HepG2 (cell line): ENCODE measurements around the gene CLEC20A. TPM values are rescaled to one million over a fixed set of nuclear protein-coding genes. Genes with fewer than 3 reads are reported as not detected.
"Not testable (repeated sequence)": the region's sequence is repeated elsewhere in the genome, so short reads cannot be mapped to it uniquely, and the experiment has no call there.

Experiments
- ATAC-seq: fragments of 200-7000 bp; cut with Tn5 transposase; 3 replicates; pipeline ENCODE4 v1.9.1; 2020; ENCODE audit warnings: mild to moderate bottlenecking, moderate library complexity
- BruUV-seq: library from RNA; stranded (reverse); fragments of 400-500 nt; replicated peaks from 2 replicates; lab custom pipeline; 2021; lab: Mats Ljungman, UMichigan
- CTCF ChIA-PET: fragments of 300-600 bp; formaldehyde crosslinking; extraction: SDS; loops from one replicate; lab custom pipeline; 2021; ENCODE audit warnings: low total read pairs, inconsistent platforms, low intra/inter-chr PET ratio; lab: Yijun Ruan, JAX
- POLR2A ChIA-PET: fragments of 350-600 bp; sonication (Branson Sonifier 250); formaldehyde crosslinking; loops from one replicate; lab custom pipeline; 2020; ENCODE audit warnings: antibody characterized with exemption, inconsistent platforms; lab: Yijun Ruan, JAX
- DNase-seq: peaks from one replicate; pipeline ENCODE4 v3.0.0-alpha.2; 2015; ENCODE audit warnings: low spot score
- FAIRE-seq: peaks from 3 replicates; lab custom pipeline; 2011; peaks lifted over from hg19 to GRCh38; lab: Jason Lieb, UNC
- H2AFZ ChIP-seq: one replicate; pipeline ENCODE4 v1.6.1; 2011; ENCODE audit warnings: low read length, inconsistent platforms
- H3K27ac ChIP-seq: fragments of 300-600 bp; 3 replicates; pipeline ENCODE4 v1.8.0; 2011; ENCODE audit warnings: mixed run types, mild to moderate bottlenecking, mixed read lengths, low read length, inconsistent platforms; ENCODE audit not compliant: insufficient read depth; ENCODE audit errors: extremely low read length
- H3K27me3 ChIP-seq, 2 experiments: fragments of 200-600 bp in 1 of 2; 2 replicates in 1 of 2; 3 replicates in 1 of 2; pipeline versions ENCODE4 v1.6.0 to v1.8.0; 2011; ENCODE audit warnings: low read length in 2 of 2, mild to moderate bottlenecking in 2 of 2, moderate library complexity in 2 of 2, inconsistent platforms in 1 of 2; ENCODE audit not compliant: insufficient read depth in 2 of 2, control insufficient read depth in 1 of 2
- H3K36me3 ChIP-seq, 2 experiments: fragments of 200-600 bp in 1 of 2; replicated peaks in 1 of 2; 2 replicates in 1 of 2; 3 replicates in 1 of 2; pipeline versions ENCODE4 v1.5.1 to v1.8.0; 2011; ENCODE audit warnings: low read length in 2 of 2, inconsistent platforms in 1 of 2; ENCODE audit not compliant: insufficient read depth in 2 of 2, control insufficient read depth in 1 of 2
- H3K4me1 ChIP-seq: 2 replicates; pipeline ENCODE4 v1.5.1; 2012; ENCODE audit warnings: low read length, inconsistent platforms; ENCODE audit not compliant: insufficient read depth
- H3K4me2 ChIP-seq: 2 replicates; pipeline ENCODE4 v1.6.0; 2011; ENCODE audit warnings: low read depth, low read length, inconsistent platforms
- H3K4me3 ChIP-seq, 3 experiments: fragments of 200-600 bp in 1 of 3; sonication (generic), shearing (Covaris generic) in 1 of 3; replicated peaks in 1 of 3; 2 replicates each; pipeline ENCODE4 v1.5.1; 2011 to 2016; ENCODE audit warnings: low read length in 3 of 3, inconsistent platforms in 2 of 3, low read depth in 2 of 3, mild to moderate bottlenecking in 2 of 3, control low read depth in 1 of 3, mixed read lengths in 1 of 3; ENCODE audit not compliant: insufficient read depth in 1 of 3
- H3K79me2 ChIP-seq: one replicate; pipeline ENCODE4 v1.6.1; 2011; ENCODE audit warnings: low read length, inconsistent platforms; ENCODE audit not compliant: insufficient read depth
- H3K9ac ChIP-seq: 2 replicates; pipeline ENCODE4 v1.6.0; 2011; ENCODE audit warnings: mild to moderate bottlenecking, low read depth, low read length, inconsistent platforms; ENCODE audit not compliant: insufficient read depth
- H3K9me3 ChIP-seq: 2 replicates; pipeline ENCODE4 v1.5.1; 2012; ENCODE audit warnings: mild to moderate bottlenecking, low read length
- H4K20me1 ChIP-seq: 2 replicates; pipeline ENCODE4 v1.6.0; 2011; ENCODE audit warnings: inconsistent platforms, mild to moderate bottlenecking, low read length, moderate library complexity; ENCODE audit not compliant: insufficient read depth
- KDM5B ChIP-seq: sonication (generic); formaldehyde crosslinking; IDR thresholded peaks from 2 replicates; pipeline ENCODE4 v1.4.0; 2020; ENCODE audit warnings: missing genetic modification reagents, mild to moderate bottlenecking, borderline replicate concordance
- WGBS: methylation state at CpG from one replicate; pipeline ENCODE4 v1.1.6; 2017; ENCODE audit warnings: low lambda C conversion rate; 5-methylcytosine and 5-hydroxymethylcytosine counted together
- in situ Hi-C: cut with HindIII; loops from 2 replicates; pipeline ENCODE4 v1.10.0; 2017; ENCODE audit warnings: low pct_unique_long_range_greater_than_20kb; ENCODE audit not compliant: extremely low pct_ligation_motif_present
- intact Hi-C: fragments of 100-400 bp; cut with micrococcal nuclease; formaldehyde crosslinking; loops from one replicate; pipeline ENCODE4 v1.10.0; 2022; ENCODE audit not compliant: unreplicated experiment
- polyA plus RNA-seq, 8 experiments: library from polyadenylated mRNA; depleted of rRNA in 3 of 8; stranded (reverse) in 7 of 8; unstranded in 1 of 8; fragments of >200 nt; fragmentation: Illumina TruSeq in 4 of 8; extraction: Trizol in 4 of 8; gene quantifications; 2 replicates each; pipeline versions ENCODE4 v1.2.1 to v1.2.3, GENCODE V29; 2011 to 2016; ENCODE audit warnings: low read depth in 4 of 8, missing spikeins in 1 of 8, mixed read lengths in 1 of 8; ENCODE audit not compliant: insufficient read depth in 1 of 8
- total RNA-seq, 5 experiments: library from RNA; depleted of rRNA; stranded (reverse); fragments of >200 nt; fragmentation: Illumina TruSeq; extraction: Trizol; gene quantifications; 2 replicates each; pipeline ENCODE4 v1.2.3, GENCODE V29; 2016; ENCODE audit warnings: low read depth in 1 of 5

The CLEC20A gene
- total and polyA plus RNA-seq, 2 of the 13 experiments (the other 11 are each of a cell fraction or from before 2014, with no cell fraction given), result not detected

DNA sequence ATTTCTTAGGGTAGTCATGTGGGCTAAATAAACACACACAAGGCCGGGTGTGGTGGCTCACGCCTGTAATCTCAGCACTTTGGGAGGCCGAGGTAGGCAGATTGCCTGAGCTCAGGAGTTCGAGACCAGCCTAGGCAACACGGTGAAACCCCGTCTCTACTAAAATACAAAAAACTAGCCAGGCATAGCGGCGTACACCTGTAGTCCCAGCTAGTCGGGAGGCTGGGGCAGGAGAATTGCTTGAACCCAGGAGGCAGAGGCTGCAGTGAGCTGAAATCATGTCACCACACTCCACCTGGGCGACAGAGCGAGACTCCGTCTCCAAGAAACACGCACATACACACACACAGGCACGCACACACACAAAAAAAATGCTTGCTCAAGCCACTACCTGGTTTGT lies 6.6 kb upstream of the CLEC20A start:
- WGBS, result 59% methylated on average over 14 of the region's 14 CpGs
- H2AFZ ChIP-seq, H3K27me3 ChIP-seq, ATAC-seq, H3K4me2 ChIP-seq, H3K9ac ChIP-seq, H3K36me3 ChIP-seq, H3K27ac ChIP-seq, FAIRE-seq, BruUV-seq, intact Hi-C loops, POLR2A ChIA-PET, H4K20me1 ChIP-seq, CTCF ChIA-PET, H3K4me3 ChIP-seq, DNase-seq, H3K79me2 ChIP-seq, H3K9me3 ChIP-seq: not testable (repeated sequence)
- in situ Hi-C loops, result loop anchor here (10.0 kb wide), 1 partner anchor 209 kb away; no protein-coding TSS in a partner anchor
- peaks cover 16% of the 10 kb centered on the region; the same call in 1 of the 2 replicates for H3K4me1 ChIP-seq

DNA sequence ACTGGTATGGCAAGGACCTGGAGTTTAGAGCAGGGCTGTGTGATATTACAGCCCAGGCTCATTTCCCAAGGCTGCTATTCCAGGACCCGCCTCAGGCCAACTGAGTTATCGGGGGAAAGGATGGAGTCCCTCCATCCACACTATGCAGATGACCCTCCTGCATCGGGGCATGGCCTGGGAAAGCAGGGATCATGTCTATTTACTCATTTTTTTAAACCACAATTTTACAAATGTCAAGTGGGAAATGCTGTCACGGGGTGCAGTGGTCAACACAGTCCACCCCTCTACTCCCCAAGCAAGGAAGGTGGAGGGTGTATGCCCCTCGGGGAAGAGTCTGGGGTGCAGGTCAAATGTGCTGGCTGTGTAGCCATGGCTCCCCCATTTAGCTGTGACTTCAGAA lies 6.1 kb upstream of the CLEC20A start:
- ChIA-PET POLR2A (no interaction called here), CTCF (no interaction called here)
- in situ Hi-C loops, result loop anchor here (10.0 kb wide), 1 partner anchor 208 kb away; no protein-coding TSS in a partner anchor
- H3K9me3 ChIP-seq, result no peaks in the 10 kb centered on the region
- TF ChIP-seq KDM5B (CRISPR knock-in tag), result no peak
- H2AFZ ChIP-seq, result no peak overlapping the region
- no peaks in the 10 kb centered on the region for H3K79me2 ChIP-seq
- intact Hi-C loops, result no loop called here
- H3K4me1 ChIP-seq, result peaks cover 16% of the 10 kb centered on the region; the same call in 1 of the 2 replicates
- 5% methylated on average over 4 of the region's 5 CpGs for WGBS
- no peak overlapping the region for H3K4me2 ChIP-seq
- BruUV-seq, result no TSS peak
- no peaks in the 10 kb centered on the region for H4K20me1 ChIP-seq
- no peak for FAIRE-seq
- no peak overlapping the region for H3K27ac ChIP-seq
- H3K9ac ChIP-seq, result no peak overlapping the region
- no peaks in the 10 kb centered on the region for H3K36me3 ChIP-seq
- no peak overlapping the region for H3K4me3 ChIP-seq
- no peak for DNase-seq
- no peak for ATAC-seq
- H3K27me3 ChIP-seq, result peaks cover 0 to 4% of the 10 kb centered on the region in 2 experiments; a peak in 3 of 5 replicates
